GM12864 (cell line): ENCODE data around the gene ROCK1.

Experiments
- DNase-seq: peaks from one replicate; pipeline ENCODE4 v3.0.0-alpha.2; 2011; ENCODE audit warnings: low read depth
- H3K4me3 ChIP-seq: 2 replicates; pipeline ENCODE4 v1.5.1; 2011; ENCODE audit warnings: mild to moderate bottlenecking, low read depth, low read length, control low read depth
- TF ChIP-seq, protein P1 (sequence below): IDR thresholded peaks from 2 replicates; pipeline ENCODE4 v1.5.1; 2011; ENCODE audit warnings: low read depth, mild to moderate bottlenecking, moderate library complexity, low read length, control low read depth, inconsistent platforms; ENCODE audit errors: missing control alignments

ROCK1 gene

DNA sequence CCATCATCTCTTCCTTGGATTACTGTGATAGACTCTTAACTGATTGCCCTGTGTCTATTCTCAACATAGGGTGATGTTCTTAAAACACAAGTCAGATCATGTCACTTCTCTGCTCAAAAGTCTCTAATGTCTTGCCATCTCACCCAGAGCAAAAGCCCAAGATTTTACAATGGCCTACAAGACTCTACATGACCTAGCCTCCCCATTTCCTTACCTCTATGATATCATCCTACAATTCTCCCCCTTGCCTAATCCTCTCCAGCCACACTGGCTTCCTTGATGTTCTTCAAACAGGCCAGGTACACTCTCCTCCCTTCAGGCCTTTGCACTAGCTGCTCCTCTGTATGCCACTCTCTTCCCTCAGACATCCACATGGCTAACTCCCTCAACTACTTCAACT, 55.1 kb downstream of the ROCK1 start:
- no peak overlapping the region for H3K4me3 ChIP-seq
- DNase-seq, result no peak
- TF ChIP-seq, protein P1, sequence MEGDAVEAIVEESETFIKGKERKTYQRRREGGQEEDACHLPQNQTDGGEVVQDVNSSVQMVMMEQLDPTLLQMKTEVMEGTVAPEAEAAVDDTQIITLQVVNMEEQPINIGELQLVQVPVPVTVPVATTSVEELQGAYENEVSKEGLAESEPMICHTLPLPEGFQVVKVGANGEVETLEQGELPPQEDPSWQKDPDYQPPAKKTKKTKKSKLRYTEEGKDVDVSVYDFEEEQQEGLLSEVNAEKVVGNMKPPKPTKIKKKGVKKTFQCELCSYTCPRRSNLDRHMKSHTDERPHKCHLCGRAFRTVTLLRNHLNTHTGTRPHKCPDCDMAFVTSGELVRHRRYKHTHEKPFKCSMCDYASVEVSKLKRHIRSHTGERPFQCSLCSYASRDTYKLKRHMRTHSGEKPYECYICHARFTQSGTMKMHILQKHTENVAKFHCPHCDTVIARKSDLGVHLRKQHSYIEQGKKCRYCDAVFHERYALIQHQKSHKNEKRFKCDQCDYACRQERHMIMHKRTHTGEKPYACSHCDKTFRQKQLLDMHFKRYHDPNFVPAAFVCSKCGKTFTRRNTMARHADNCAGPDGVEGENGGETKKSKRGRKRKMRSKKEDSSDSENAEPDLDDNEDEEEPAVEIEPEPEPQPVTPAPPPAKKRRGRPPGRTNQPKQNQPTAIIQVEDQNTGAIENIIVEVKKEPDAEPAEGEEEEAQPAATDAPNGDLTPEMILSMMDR, result no peak

DNA sequence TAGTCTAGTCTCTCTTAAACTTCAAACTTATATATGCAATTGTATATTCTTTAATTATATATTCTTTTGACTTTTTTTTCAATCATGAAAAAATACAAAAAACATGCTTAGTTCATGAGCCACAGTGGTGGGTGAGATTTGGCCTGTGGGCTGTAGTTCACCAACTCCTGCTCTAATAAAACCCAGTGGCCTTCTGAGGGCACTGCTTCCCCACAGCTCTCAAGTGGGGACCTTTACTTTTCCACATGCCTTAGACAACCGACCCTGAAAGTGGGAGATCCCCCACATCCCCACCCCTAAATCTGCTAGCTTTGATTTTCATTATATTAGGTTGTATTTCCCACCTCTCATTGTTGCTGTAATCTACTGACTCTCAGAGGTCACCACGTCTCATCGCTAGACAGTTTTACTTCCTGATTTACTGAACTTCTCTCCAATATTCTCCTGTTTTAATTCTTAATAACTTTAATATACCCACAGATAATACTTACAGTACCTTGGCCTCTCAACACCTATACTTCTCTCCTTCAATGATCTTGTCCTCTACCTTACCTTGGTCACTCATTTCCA, 57.3 kb downstream of the ROCK1 start:
- no peak for DNase-seq
- TF ChIP-seq, protein P1, result no peak
- H3K4me3 ChIP-seq, result no peak overlapping the region

DNA sequence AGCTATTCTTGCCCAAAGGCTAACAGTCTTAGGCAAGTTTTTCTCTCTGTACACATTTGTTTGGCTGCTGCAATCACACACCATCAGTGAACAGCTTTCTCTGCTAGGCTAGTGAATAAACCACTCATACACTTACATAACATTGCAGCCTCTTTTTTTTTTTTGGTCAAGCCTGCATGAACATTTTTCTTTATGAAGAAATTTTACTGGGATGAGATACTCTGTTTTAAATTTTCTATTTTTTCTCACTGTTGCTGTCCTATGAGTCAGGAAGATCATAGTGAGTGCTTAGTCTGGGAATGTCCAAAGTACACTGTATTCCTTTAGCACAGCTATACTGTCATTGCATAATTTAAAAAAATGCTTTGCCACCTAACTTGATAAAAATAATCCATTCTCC, 58.5 kb downstream of the ROCK1 start:
- no peak overlapping the region for H3K4me3 ChIP-seq
- no peak for DNase-seq
- TF ChIP-seq, protein P1, result no peak

DNA sequence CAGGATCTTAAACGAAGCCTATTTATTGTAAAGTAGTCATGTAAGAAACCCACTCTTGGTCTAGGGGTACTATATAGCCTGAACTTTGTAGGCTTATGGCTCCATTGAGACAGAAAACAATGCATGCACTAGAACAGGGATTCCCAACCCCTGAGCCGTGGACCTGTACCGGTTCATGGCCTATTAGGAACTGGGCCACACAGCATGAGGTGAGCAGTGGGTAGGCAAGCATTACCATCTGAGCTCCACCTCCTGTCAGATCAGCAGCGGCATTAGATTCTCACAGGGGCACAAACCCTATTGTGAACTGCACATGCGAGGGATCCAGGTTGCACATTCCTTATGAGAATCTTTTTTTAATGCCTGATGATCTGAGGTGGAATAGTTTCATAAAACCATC, 59.2 kb downstream of the ROCK1 start:
- no peak overlapping the region for H3K4me3 ChIP-seq
- TF ChIP-seq, protein P1, result no peak
- no peak for DNase-seq

DNA sequence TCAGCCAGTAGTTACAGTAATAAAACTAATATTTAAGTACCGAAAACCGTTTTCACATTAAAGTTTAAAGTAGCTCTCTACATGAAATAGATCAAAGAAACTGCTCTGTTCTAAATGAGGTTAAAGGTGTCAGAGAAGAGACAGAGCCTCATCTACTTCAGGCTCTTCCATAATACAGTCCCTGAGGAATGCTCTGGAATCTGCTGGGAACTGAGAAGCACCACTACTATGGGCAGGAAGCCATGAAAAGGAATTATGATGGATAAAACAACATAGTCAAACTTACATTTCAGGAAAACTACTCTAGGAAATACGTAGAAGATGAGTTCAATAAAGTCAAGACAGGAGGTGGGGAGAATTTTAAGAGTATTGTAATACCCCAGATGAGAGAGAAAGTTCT, 60.0 kb downstream of the ROCK1 start:
- TF ChIP-seq, protein P1, result no peak
- no peak for DNase-seq
- H3K4me3 ChIP-seq, result no peak overlapping the region

DNA sequence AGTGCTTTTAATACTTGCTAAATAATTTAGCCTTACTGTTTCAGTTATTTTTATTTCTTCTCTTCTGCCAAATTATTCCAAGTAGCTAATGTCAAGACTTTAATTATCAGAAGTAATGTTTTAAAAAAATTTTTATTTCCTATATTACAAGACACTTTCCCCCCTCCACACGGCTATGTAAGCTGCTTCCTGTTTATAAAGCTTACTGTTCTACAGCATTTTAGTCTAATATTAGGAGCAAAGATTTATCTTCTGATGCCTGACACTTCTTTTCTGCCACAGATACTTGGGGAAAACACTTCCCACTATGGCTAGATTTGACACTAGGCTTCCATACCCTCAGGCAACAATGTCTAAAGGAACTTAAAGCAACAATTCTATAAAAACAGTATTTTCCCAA, 62.3 kb downstream of the ROCK1 start:
- TF ChIP-seq, protein P1, result no peak
- DNase-seq, result no peak
- H3K4me3 ChIP-seq, result no peak overlapping the region

DNA sequence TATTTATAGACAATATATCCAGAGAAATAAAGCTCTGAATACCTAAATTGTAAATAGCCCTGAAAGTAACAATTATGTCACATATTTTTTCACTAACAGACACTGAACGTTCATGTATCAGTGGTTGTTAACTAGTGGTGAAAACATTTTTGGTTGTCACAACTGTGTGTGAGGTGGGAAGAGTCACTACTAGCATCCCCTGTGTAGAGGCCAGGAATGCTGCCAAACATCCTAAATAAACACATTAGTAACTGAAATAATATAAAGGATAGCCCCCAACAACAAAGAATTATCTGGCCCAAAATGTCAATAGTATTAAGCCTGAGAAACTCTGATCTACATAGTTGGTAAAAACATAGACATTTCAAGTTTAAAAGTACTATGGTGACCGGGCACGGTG, 64.5 kb downstream of the ROCK1 start:
- no peak for DNase-seq
- H3K4me3 ChIP-seq, result no peak overlapping the region
- TF ChIP-seq, protein P1, result no peak
